Measurements from ENCODE around the gene TUBB. TPM values are rescaled to one million over a fixed set of nuclear protein-coding genes. Genes with fewer than 3 reads are reported as not detected.

The TUBB gene
- polyA plus RNA-seq, 3 donors, result 1,096 to 1,335 (median 1,230) TPM

Other genes with a start within 250 kb of the TUBB start
- gene HLA-E, start 230.8 kb upstream of the TUBB start, polyA plus RNA-seq (ENCODE audit: insufficient read length in 3 of 3), result 100 to 1,000 TPM; 103 to 110 (median 106) TPM
- gene GNL1, start 163.9 kb upstream of the TUBB start, polyA plus RNA-seq (ENCODE audit: insufficient read length in 3 of 3), result 100 to 1,000 TPM in 2 of 3 donors, 10 to 100 TPM in 1; 97.3 to 111 (median 102) TPM
- 10 to 100 TPM; 29.2 to 37.4 (median 35.4) TPM for gene PRR3, start 163.1 kb upstream of the TUBB start, polyA plus RNA-seq (ENCODE audit: insufficient read length in 3 of 3)
- gene ABCF1, start 148.9 kb upstream of the TUBB start, polyA plus RNA-seq (ENCODE audit: insufficient read length in 3 of 3), result 10 to 100 TPM; 69.3 to 77.9 (median 73.6) TPM
- gene PPP1R10, start 103.1 kb upstream of the TUBB start, polyA plus RNA-seq (ENCODE audit: insufficient read length in 3 of 3), result 10 to 100 TPM; 53.5 to 62.5 (median 55.6) TPM
- gene MRPS18B, start 102.5 kb upstream of the TUBB start, polyA plus RNA-seq (ENCODE audit: insufficient read length in 3 of 3), result 10 to 100 TPM; 56.0 to 65.1 (median 62.2) TPM
- 10 to 100 TPM; 38.7 to 60.2 (median 59.4) TPM for gene ATAT1, start 93.5 kb upstream of the TUBB start, polyA plus RNA-seq (ENCODE audit: insufficient read length in 3 of 3)
- gene C6orf136, start 73.2 kb upstream of the TUBB start, polyA plus RNA-seq (ENCODE audit: insufficient read length in 3 of 3), result 10 to 100 TPM; 17.6 to 25.5 (median 22.9) TPM
- 10 to 100 TPM; 48.6 to 51.8 (median 50.0) TPM for gene DHX16, start 47.3 kb upstream of the TUBB start, polyA plus RNA-seq (ENCODE audit: insufficient read length in 3 of 3)
- 10 to 100 TPM; 33.7 to 42.6 (median 37.4) TPM for gene PPP1R18, start 33.7 kb upstream of the TUBB start, polyA plus RNA-seq (ENCODE audit: insufficient read length in 3 of 3)
- 10 to 100 TPM; 35.3 to 43.5 (median 39.7) TPM for gene NRM, start 29.4 kb upstream of the TUBB start, polyA plus RNA-seq (ENCODE audit: insufficient read length in 3 of 3)
- gene MDC1, start 3.1 kb upstream of the TUBB start, polyA plus RNA-seq (ENCODE audit: insufficient read length in 3 of 3), result 10 to 100 TPM; 45.4 to 55.6 (median 53.0) TPM
- gene FLOT1, start 22.3 kb downstream of the TUBB start, polyA plus RNA-seq (ENCODE audit: insufficient read length in 3 of 3), result 100 to 1,000 TPM; 138 to 144 (median 138) TPM
- gene IER3, start 24.2 kb downstream of the TUBB start, polyA plus RNA-seq (ENCODE audit: insufficient read length in 3 of 3), result 10 to 100 TPM; 21.0 to 21.8 (median 21.2) TPM
- 100 to 1,000 TPM; 196 to 203 (median 201) TPM for gene DDR1, start 164.2 kb downstream of the TUBB start, polyA plus RNA-seq (ENCODE audit: insufficient read length in 3 of 3)
- 10 to 100 TPM; 48.1 to 50.5 (median 48.9) TPM for gene GTF2H4, start 187.9 kb downstream of the TUBB start, polyA plus RNA-seq (ENCODE audit: insufficient read length in 3 of 3)
- gene VARS2, start 193.9 kb downstream of the TUBB start, polyA plus RNA-seq (ENCODE audit: insufficient read length in 3 of 3), result 10 to 100 TPM; 45.6 to 64.7 (median 55.3) TPM
- gene SFTA2, start 211.8 kb downstream of the TUBB start, polyA plus RNA-seq (ENCODE audit: insufficient read length in 3 of 3), result 1 to 10 TPM in 2 of 3 donors, under 1 TPM in 1; 0.63 to 1.7 (median 1.2) TPM
- under 1 TPM; 0.07 to 0.13 (median 0.09) TPM for gene MUCL3, start 220.6 kb downstream of the TUBB start, polyA plus RNA-seq (ENCODE audit: insufficient read length in 3 of 3)

Measured in renal pelvis (tissue), 3 donors.